GM12892 (cell line): ENCODE measurements around the gene NR2C1.

ENCODE experiments used
- POLR2AphosphoS5 ChIP-seq: IDR thresholded peaks from 2 replicates; pipeline ENCODE4 v1.6.1; 2011; ENCODE audit warnings: low read depth, low read length, control low read depth
- TAF1 ChIP-seq: IDR thresholded peaks from 2 replicates; pipeline ENCODE4 v1.6.1; 2011; ENCODE audit warnings: low read depth, mild to moderate bottlenecking, control low read depth, low read length, borderline replicate concordance

- TF ChIP-seq TAF1 (no peak), POLR2AphosphoS5 (no peak)
Measured at GRCh38 chr12:95073698-95074520, 491 bp upstream of the NR2C1 start.
